IPS-NIHi11 (cell line): Measurements from ENCODE around the gene PPP1R3A.

Experiments used
- DNase-seq: peaks from one replicate; pipeline ENCODE4 v3.0.0; 2012; ENCODE audit warnings: mixed read lengths, low spot score

PPP1R3A gene

DNA sequence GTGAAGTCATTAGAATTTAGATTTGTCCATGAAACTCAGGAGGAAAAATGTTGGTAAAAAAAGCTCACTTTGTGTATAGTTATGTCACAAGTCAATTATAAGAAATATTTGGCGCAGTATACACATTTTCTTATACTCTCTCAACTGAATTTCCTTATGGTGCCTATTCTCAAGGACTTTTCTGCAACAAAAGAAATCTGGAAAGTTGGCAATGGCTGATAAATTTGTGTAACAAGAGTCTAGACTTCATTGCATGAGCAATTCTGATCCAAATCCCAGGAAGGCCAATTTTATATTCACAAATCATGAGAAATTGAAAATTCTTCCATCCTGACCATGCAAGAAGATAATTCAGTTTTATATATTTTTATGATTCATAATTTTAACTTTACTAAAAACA lies 35.7 kb downstream of the PPP1R3A start:
- no peak for DNase-seq

DNA sequence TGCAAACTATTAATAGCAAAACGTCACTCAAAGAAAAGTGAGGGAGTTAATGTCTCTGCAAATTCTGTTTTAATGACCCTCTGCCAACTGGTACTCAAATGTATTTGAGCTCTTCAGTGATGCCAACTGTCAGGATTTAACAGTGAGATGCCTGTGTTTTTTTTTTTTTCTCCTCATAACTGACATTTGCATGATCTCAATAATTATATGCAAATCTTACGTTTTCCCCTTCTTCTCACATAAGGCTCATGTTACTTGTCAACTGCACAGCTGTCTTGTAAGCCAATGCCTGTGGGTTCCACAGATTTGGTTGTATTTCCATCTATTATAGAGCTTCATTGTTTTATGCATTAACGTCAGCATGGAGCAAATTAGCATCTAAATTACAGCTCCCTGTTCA lies 38.2 kb downstream of the PPP1R3A start:
- DNase-seq, result no peak

DNA sequence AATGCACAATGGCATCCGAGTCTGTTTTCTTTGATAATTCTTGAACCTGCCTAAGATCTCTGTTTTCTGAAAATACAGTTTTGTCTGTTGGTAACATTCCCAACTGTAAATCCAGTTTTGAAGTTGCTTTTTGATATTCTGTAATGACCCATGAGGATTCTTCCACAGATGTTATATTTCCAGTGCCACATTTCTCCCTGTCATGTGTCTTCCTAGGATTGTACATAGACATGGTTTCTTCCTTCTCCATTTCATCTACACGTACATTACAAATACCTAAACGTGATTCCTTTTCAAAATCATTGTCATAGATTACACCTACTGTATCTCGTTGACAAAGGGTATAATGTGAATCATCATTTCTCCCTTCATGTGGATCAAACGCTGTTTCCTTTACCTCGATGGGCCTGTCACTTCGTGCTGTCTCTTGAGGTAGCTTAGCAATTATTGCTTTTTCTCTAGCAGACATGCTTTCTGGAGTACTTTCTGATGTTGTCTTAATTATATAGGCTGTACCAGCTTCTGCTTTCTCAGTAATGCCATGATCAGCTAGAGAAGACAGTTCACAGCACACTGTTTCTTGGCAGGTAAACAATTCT lies 40.3 kb downstream of the PPP1R3A start:
- DNase-seq, result no peak

DNA sequence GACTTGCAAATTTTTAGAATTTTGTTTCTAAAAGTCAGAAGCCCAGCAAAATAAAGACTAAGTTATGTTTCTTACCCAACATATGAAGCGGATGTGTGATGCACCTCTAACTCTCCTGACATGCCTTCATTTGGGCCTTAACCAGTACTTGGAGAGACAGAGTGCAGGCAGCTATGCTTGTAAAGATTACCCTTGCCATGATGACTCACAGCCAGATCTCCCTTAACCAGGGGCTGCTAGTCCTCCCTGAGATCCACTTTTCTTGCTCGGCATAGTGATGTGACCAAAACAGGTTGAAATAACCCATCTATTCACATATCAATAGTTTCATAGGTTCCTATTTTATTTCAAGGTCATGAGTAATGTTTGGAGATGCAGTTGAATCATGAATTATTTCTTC lies 43.6 kb downstream of the PPP1R3A start:
- DNase-seq, result no peak

DNA sequence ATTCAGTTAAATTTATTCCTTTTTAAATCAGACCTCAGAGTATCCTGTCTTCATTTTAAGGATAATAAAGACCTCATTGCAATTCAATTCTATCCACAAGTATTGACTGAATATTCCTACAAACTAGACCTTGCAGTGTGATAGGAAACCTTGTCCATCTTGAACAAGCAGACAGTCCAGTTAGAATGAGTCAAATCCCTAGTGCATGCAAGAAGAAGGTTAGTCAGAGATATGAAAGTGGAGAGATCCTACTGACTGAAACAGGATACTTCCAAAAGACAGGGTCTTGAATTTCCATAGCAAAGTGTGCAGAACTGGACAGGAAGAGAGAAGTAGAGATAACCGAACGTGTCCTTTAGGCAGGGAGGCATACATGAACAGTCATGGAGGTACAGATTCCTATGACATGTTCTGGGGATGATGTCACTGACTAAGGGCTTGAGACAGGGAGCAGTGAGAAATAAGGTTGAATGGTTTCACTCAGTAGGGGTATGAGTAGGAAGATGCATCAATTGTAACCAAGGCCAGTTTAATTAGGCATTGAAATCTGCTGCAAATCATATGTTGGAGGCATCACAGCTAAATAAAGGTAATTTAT lies 45.2 kb downstream of the PPP1R3A start:
- DNase-seq, result no peak

DNA sequence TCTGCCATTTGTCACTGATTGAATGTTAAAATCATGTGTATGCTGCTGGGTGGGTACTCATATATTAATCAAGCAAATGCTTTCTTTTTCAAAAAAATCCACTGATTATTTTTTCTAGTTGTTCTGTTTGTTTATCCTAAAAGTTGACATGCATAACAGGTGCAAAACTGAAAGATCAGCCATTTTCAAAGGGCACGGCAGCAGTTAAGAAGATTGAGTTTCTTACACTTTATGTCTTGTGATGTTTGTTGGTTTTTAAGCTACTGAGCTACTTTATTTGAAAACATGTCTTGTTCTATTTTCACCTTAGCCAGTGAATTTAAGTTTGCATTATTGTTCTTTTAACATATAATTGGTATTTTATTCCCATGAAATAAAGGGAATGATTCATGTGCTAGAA lies 45.8 kb downstream of the PPP1R3A start:
- no peak for DNase-seq

DNA sequence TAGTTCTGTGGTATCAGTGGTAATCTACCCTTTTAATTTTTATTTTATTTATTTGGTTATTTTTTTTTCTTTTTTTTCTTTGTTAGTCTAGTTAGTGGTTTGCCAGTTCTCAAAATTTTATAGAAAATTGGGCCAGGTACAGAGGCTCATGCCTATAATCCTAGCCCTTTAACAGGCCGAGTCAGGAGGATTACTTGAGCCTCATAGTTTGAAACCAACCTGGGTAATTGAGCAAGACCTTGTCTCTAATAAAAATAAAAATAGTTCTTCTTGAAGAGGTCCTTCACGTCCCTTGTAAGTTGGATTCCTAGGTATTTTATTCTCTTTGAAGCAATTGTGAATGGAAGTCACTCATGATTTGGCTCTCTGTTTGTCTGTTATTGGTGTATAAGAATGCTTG lies 51.5 kb downstream of the PPP1R3A start:
- DNase-seq, result no peak

DNA sequence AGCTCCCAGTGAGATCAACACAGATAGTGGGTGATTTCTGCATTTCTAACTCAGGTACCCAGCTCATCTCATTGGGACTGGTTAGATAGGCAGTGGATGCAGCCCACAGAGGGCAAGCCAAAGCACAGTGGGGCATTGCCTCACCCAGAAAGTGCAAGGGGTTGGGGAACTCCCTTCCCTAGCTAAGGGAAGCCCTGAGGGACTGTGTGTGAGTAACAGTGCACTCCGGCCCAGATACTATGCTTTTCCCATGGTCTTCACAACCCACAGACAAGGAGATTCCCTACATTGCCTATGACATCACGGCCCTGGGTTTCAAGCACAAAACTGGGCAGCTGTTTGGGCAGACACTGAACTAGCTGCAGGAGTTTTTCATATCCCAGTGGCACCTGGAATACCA lies 62.8 kb downstream of the PPP1R3A start:
- DNase-seq, result no peak

DNA sequence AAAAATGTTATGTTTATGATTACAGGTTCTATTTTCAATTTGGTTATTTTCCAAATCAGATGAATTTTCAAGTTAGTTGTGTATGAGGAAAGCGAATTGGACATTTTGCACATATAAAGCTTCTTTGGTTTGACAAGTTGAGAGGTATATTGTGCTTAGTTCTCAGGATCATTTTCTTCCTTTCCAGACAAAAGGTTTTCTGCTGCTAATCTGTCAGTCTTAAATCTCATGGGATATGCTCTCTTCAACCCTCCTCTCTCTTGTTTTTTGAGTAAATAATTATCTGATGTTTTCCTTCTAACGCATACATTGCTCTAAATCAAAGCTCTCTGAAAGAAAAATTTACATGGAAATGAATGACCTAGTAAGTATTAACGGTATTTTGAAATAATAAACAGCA lies 77.9 kb downstream of the PPP1R3A start:
- no peak for DNase-seq

DNA sequence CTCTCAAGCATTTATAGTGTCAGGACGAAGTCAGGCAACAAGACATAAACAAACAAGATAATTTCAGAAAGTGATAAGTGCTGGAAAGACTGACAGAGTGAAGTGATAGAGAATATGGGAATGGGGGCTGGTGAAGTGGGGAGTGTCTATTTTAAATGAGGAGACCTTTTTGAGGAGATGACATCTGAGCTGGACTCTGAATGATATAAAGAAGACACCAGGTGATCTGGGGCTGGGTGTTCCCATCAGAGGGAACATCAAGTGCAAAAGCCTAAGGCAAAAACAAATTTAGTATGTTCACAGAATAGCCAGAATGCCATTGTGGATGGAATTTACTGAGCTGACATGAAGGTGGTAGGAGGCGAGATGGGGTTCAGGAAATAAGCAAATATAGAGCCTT lies 83.4 kb downstream of the PPP1R3A start:
- DNase-seq, result no peak

DNA sequence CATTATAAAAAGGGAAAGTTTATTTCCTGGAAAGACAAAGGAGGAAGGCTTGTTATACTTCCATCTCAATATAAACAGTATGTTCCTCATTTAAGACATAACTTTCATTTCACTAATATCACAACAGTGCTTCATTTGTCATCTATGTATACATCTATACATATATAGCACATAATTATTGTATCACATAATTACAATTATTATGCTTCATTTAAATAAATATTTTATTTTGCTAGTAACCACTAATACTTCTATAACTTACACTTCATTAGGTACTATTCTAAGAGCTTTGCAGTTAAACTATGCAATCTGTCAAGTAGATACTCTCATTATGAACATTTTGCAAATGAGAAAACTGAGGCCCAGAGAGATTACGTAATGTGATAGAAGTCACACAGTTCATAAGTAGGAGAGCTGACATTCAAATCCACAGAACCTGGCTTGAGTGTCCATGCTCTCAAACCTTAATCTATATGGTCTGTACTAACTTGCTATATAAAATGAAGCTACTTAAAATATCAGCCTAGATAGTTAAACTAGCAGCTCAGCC lies 86.5 kb downstream of the PPP1R3A start:
- no peak for DNase-seq

DNA sequence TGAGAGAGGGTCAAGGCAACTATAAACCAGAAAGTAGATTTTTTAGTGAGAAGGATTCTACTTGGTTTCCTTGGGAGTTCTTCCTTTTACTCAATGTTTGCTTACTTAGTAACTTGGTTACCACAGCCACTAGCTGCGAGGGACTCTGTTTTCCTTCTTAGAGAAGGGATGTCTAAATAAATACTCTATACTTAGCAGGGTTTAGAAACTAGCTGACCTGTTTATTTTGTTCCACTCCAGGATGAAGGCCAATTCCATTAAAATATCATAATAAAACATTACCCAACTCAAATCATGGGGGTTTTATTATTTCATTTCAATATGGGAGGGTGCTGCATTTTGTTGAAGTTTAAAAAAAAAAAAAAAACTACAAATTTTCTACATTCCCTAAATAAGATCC lies 87.3 kb downstream of the PPP1R3A start:
- DNase-seq, result no peak

DNA sequence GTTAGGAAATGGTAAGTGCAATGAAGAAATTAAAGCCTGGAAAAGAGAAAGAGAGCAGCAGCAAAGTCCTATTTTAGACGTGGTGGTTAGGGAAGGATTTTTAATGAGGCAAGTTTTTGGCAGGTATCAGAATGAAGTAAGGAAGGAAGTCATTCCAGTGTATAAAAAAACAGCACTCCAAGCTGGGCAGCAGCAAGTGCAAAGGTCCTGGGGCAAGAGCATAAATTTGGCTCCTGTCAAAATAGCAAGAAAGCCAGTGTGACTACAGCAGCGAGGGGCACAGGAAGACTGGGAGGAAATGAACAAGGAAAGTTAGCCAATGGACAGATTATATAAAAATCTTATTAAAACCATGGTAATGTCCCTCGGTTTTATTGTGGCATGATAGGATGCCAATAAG lies 90.2 kb downstream of the PPP1R3A start:
- DNase-seq, result no peak
